GM08714 (cell line): ENCODE data around the gene PMVK.
A peak's percentile ranks its signal among the peaks of the same experiment; 100 is the strongest.

Source experiments
- H3K4me3 ChIP-seq: fragments of 200-500 bp; sonication (Bioruptor generic); 2 replicates; pipeline ENCODE4 v1.5.1; 2014; ENCODE audit warnings: mild to moderate bottlenecking, low read length, inconsistent platforms
- ZNF274 ChIP-seq: IDR thresholded peaks from 2 replicates; pipeline ENCODE4 v1.6.1; 2012; ENCODE audit warnings: mild to moderate bottlenecking, low read depth, low read length

PMVK gene

GRCh38 chr1:154971341-154971998 lies 35.0 kb upstream of the PMVK start:
- TF ChIP-seq ZNF274, result no peak
- no peak overlapping the region; the same call in 1 of the 2 replicates for H3K4me3 ChIP-seq

GRCh38 chr1:154970631-154971340 lies 34.3 kb upstream of the PMVK start, which contains the start of gene SHC1:
Gene SHC1, minus strand, starts transcription at chr1:154970747. Its CDS starts 221 bp downstream, at chr1:154970526.
- TF ChIP-seq ZNF274, result no peak
- peak within 1 kb of the TSS; percentile 24; the same call in 1 of the 2 replicates for H3K4me3 ChIP-seq

- H3K4me3 ChIP-seq, result peak overlapping the region; percentile 24; the same call in 1 of the 2 replicates
- TF ChIP-seq ZNF274, result no peak
Observed at GRCh38 chr1:154969860-154970452, 33.4 kb upstream of the PMVK start.

- no peak for TF ChIP-seq ZNF274
- no peak overlapping the region for H3K4me3 ChIP-seq
Observed at GRCh38 chr1:154969246-154969645, 32.7 kb upstream of the PMVK start.

- TF ChIP-seq ZNF274, result no peak
- no peak overlapping the region for H3K4me3 ChIP-seq
Observed at GRCh38 chr1:154968731-154969130, 32.2 kb upstream of the PMVK start.

- H3K4me3 ChIP-seq, result no peak overlapping the region
- no peak for TF ChIP-seq ZNF274
Observed at GRCh38 chr1:154967331-154967950, 30.9 kb upstream of the PMVK start.

GRCh38 chr1:154966111-154966510 lies 29.6 kb upstream of the PMVK start:
- H3K4me3 ChIP-seq, result no peak overlapping the region
- TF ChIP-seq ZNF274, result no peak

- no peak overlapping the region for H3K4me3 ChIP-seq
- no peak for TF ChIP-seq ZNF274
Observed at GRCh38 chr1:154964359-154964758, 27.8 kb upstream of the PMVK start.

GRCh38 chr1:154963643-154964042 lies 27.1 kb upstream of the PMVK start:
- TF ChIP-seq ZNF274, result no peak

GRCh38 chr1:154962795-154963330 lies 26.3 kb upstream of the PMVK start:
- H3K4me3 ChIP-seq, result peak overlapping the region; percentile 86; the same call in 1 of the 2 replicates
- TF ChIP-seq ZNF274, result no peak

More at GRCh38 chr1:154963643-154964042, 27.1 kb upstream of the PMVK start:
- H3K4me3 ChIP-seq, result no peak overlapping the region

GRCh38 chr1:154962156-154962749 lies 25.7 kb upstream of the PMVK start:
- H3K4me3 ChIP-seq, result peak overlapping the region; percentile 86
- no peak for TF ChIP-seq ZNF274

- peak within 1 kb of the TSS; percentile 86 for H3K4me3 ChIP-seq
- TF ChIP-seq ZNF274, result no peak
Observed at GRCh38 chr1:154961207-154962155, 25.0 kb upstream of the PMVK start, which contains the start of gene PYGO2. Gene PYGO2, minus strand, starts transcription at chr1:154961782. Its CDS starts 206 bp downstream, at chr1:154961576.
